Brain microvascular endothelial cell (primary cell): ENCODE data around the gene STX2.

Experiments
- DNase-seq: peaks from one replicate; pipeline ENCODE4 v3.0.0-alpha.2; 2020
- H3K27ac ChIP-seq: fragments of 250-450 bp; sonication (Bioruptor Pico); 2 replicates; pipeline ENCODE4 v1.5.1; 2020; ENCODE audit warnings: mild to moderate bottlenecking, moderate library complexity
- H3K27me3 ChIP-seq: fragments of 250-450 bp; sonication (Bioruptor Pico); replicated peaks from 2 replicates; pipeline ENCODE4 v1.5.1; 2020; ENCODE audit warnings: mild to moderate bottlenecking
- H3K36me3 ChIP-seq: fragments of 250-450 bp; sonication (Bioruptor Pico); replicated peaks from 2 replicates; pipeline ENCODE4 v1.5.1; 2020; ENCODE audit warnings: mild to moderate bottlenecking
- H3K4me3 ChIP-seq: 2 replicates; pipeline ENCODE4 v1.5.1; 2011; ENCODE audit warnings: low read depth, mild to moderate bottlenecking, control low read depth, low read length, moderate library complexity
- in situ Hi-C: cut with HindIII; loops from 2 replicates; pipeline ENCODE4 v1.10.0; 2017; ENCODE audit warnings: low sequenced_read_pairs, low pct_ligation_motif_present
- TF ChIP-seq, protein P1 (sequence below): IDR thresholded peaks from 2 replicates; pipeline ENCODE4 v1.5.1; 2011; ENCODE audit warnings: low read depth, mild to moderate bottlenecking, moderate library complexity, low read length, control low read depth, inconsistent platforms; ENCODE audit errors: missing control alignments

Gene STX2

DNA sequence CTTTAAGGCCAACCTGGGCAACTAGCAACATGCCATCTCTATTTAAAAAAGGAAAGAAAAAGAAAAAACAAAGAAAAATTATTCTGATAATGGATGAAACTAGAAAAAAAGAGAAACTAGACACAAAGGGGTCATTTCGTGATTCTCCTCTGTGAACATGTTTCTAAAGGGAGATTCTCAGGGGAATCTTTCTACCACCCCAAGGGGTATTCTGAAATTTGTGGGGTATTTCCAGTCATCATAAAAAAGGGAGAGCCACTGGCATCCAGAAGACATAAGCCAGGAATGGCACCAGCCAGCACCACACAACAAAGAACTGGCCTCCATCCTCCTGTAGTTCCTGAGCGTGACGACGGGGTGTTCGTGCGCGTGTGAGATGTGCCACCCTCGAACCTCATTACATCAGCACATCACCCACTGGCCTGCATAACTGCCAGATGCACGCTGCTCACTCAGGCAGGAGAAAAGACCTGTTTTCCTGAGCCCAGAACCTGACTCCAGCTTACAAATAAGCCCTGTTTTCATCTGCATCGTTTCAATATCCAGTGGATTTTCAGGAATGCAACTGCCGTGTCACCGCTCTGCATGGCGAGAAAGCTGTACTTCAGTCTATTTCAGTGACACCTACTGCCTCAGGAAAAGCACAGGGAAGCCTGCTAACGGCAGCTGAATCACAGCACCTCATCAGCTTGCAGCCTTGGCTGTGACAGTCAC is 23.9 kb downstream of the STX2 start:
- no peak for DNase-seq
- H3K4me3 ChIP-seq: no peak overlapping the region
- H3K27ac ChIP-seq: no peak overlapping the region
- H3K36me3 ChIP-seq: peaks cover 19% of the 10 kb centered on the region
- no peaks in the 10 kb centered on the region for H3K27me3 ChIP-seq
- in situ Hi-C loops: no loop called here
- TF ChIP-seq, protein P1, sequence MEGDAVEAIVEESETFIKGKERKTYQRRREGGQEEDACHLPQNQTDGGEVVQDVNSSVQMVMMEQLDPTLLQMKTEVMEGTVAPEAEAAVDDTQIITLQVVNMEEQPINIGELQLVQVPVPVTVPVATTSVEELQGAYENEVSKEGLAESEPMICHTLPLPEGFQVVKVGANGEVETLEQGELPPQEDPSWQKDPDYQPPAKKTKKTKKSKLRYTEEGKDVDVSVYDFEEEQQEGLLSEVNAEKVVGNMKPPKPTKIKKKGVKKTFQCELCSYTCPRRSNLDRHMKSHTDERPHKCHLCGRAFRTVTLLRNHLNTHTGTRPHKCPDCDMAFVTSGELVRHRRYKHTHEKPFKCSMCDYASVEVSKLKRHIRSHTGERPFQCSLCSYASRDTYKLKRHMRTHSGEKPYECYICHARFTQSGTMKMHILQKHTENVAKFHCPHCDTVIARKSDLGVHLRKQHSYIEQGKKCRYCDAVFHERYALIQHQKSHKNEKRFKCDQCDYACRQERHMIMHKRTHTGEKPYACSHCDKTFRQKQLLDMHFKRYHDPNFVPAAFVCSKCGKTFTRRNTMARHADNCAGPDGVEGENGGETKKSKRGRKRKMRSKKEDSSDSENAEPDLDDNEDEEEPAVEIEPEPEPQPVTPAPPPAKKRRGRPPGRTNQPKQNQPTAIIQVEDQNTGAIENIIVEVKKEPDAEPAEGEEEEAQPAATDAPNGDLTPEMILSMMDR: no peak

DNA sequence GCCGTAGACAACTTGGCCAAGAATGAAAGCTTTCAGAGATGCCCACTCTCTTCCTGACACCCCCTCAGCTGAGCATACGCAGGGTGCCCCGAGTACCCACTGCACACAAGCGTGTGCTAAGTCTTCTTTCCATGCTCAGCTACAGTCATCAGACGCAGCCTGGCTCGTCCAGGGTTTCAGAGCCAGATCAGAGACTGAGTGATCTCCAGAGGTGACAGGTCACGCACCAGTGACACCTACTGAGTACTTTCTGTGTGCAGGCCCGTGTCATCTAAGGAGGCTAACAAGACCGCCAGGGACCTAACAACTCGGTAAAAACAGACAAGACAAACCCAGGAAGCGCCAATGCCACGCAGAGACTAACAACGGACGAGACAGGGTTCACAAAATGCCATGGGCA is 25.1 kb downstream of the STX2 start:
- TF ChIP-seq, protein P1: no peak
- H3K27ac ChIP-seq: no peak overlapping the region
- in situ Hi-C loops: no loop called here
- no peak overlapping the region for H3K4me3 ChIP-seq
- no peak for DNase-seq
- H3K36me3 ChIP-seq: peaks cover 22% of the 10 kb centered on the region
- H3K27me3 ChIP-seq: no peaks in the 10 kb centered on the region

DNA sequence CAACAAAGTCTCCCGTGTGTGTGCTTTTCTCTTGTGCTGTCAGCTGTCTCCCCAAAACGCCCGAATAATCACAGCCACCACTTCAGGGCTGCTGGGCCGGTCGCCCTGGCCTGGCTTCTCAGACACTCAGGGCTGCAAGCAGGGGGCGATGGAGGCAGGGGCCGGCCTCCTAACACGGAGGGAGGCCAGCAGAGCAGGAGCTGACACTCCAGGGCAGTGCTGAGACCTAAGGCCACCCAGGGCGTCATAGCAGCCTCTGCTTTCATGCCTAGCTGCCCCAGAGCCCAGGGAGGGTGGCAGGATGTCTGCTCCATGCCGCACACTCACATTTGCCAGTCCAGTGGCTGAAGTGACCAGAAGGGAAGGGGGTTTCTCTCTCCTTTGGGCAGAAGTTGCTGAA is 25.6 kb downstream of the STX2 start:
- no peaks in the 10 kb centered on the region for H3K27me3 ChIP-seq
- peaks cover 23% of the 10 kb centered on the region for H3K36me3 ChIP-seq
- in situ Hi-C loops: no loop called here
- H3K27ac ChIP-seq: no peak overlapping the region
- TF ChIP-seq, protein P1: no peak
- no peak overlapping the region for H3K4me3 ChIP-seq
- DNase-seq: no peak

DNA sequence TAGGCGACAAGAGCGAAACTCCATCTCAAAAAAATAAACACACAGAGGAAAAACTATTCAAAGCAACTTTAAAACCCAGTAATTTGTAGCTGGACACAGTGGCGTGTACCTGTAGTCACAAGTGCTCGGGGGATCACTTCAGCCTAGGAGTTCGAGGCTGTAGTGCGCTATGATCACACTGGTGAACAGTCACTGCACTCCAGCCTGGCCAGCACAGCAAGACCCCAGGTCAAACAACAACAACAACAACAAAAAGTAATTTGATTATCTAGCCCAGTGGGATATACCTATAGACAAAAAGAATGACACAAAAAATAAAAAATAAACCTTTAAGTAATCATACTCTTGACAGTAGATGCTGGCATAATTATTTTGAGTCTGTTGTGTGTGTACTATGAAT is 29.3 kb downstream of the STX2 start:
- Histone ChIP-seq H3K4me3 (no peak overlapping the region), H3K36me3 (peaks cover 17% of the 10 kb centered on the region), H3K27me3 (no peaks in the 10 kb centered on the region), H3K27ac (no peak overlapping the region)
- DNase-seq: no peak
- TF ChIP-seq, protein P1: no peak
- in situ Hi-C loops: no loop called here

DNA sequence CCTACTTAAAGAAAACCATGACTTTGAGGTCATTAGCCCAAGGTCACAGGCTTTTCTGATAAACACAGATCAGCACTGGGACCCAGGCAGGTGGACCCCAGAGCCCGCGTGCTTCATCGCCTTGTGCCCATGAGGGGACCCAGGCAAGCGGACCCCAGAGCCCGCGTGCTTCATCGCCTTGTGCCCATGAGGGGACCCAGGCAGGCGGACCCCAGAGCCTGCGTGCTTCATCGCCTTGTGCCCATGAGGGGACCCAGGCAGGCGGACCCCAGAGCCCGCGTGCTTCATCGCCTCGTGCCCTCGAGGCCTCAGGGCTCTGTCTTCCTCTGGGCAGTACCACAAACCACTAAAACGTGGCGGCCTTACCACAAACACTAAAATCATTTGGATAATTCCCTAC is 31.7 kb downstream of the STX2 start:
- no peak for DNase-seq
- in situ Hi-C loops: no loop called here
- Histone ChIP-seq H3K4me3 (no peak overlapping the region), H3K27me3 (no peaks in the 10 kb centered on the region), H3K27ac (no peak overlapping the region), H3K36me3 (peaks cover 20% of the 10 kb centered on the region)
- TF ChIP-seq, protein P1: no peak

DNA sequence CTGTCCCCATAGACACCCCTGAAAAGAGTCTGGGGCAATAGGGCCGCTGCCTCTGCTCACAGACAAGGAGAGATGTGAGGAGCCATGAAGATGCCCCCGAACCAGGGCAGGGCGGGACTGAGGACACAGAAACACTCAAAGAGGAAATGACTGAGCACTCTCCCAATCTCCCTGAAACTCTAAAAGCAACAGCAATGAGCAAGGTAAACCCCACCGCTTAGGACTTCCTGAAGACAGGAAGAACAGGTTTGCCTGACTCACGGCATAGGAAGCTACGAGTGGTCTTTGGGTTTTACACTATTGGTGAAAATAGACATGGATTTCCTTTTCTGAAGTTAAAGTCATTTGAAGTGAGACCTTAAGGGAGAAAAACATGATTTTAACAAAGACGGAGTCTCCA is 32.5 kb downstream of the STX2 start:
- TF ChIP-seq, protein P1: no peak
- Histone ChIP-seq H3K27ac (no peak overlapping the region), H3K36me3 (peaks cover 21% of the 10 kb centered on the region), H3K27me3 (no peaks in the 10 kb centered on the region), H3K4me3 (no peak overlapping the region)
- DNase-seq: no peak
- in situ Hi-C loops: no loop called here
